DND-41 (cell line): ENCODE results near the gene ZNF334.

Experiments
- ATAC-seq: fragments of 200-7000 bp; cut with Tn5 transposase; 3 replicates; pipeline ENCODE4 v1.9.1; 2021; ENCODE audit warnings: low read depth; ENCODE audit not compliant: insufficient read depth
- DNase-seq: peaks from one replicate; pipeline ENCODE4 v3.0.0-alpha.2; 2020
- H2AFZ ChIP-seq: 2 replicates; pipeline ENCODE4 v1.6.0; 2012; ENCODE audit warnings: low read depth, low read length
- H3K27ac ChIP-seq: 2 replicates; pipeline ENCODE4 v1.5.1; 2012; ENCODE audit warnings: low read length, inconsistent platforms
- H3K27me3 ChIP-seq: fragments of 200-600 bp; sonication (generic); 2 replicates; pipeline ENCODE4 v1.6.0; 2012; ENCODE audit warnings: low read length, mild to moderate bottlenecking, inconsistent platforms; ENCODE audit not compliant: insufficient read depth, poor library complexity
- H3K36me3 ChIP-seq: 2 replicates; pipeline ENCODE4 v1.5.1; 2012; ENCODE audit warnings: low read length, inconsistent platforms; ENCODE audit not compliant: insufficient read depth
- H3K4me1 ChIP-seq: 2 replicates; pipeline ENCODE4 v1.5.1; 2012; ENCODE audit warnings: mild to moderate bottlenecking, low read length; ENCODE audit not compliant: insufficient read depth
- H3K4me2 ChIP-seq: 2 replicates; pipeline ENCODE4 v1.6.0; 2012; ENCODE audit warnings: mild to moderate bottlenecking, moderate library complexity, low read length, inconsistent platforms; ENCODE audit not compliant: insufficient read depth
- H3K4me3 ChIP-seq, 2 experiments: fragments of 200-600 bp in 1 of 2; shearing (Covaris generic) in 1 of 2; 2 replicates each; pipeline ENCODE4 v1.5.1; 2012 to 2016; ENCODE audit warnings: inconsistent platforms in 2 of 2, low read length in 2 of 2, mild to moderate bottlenecking in 2 of 2, low read depth in 1 of 2, moderate library complexity in 1 of 2
- H3K79me2 ChIP-seq: 2 replicates; pipeline ENCODE4 v1.6.0; 2012; ENCODE audit warnings: low read length, inconsistent platforms; ENCODE audit not compliant: insufficient read depth
- H3K9ac ChIP-seq: 2 replicates; pipeline ENCODE4 v1.6.0; 2012; ENCODE audit warnings: low read depth, mild to moderate bottlenecking, inconsistent platforms, low read length, moderate library complexity
- H3K9me3 ChIP-seq: 2 replicates; pipeline ENCODE4 v1.5.1; 2012; ENCODE audit warnings: low read length, moderate library complexity, mild to moderate bottlenecking, inconsistent platforms; ENCODE audit not compliant: insufficient read depth, severe bottlenecking
- H4K20me1 ChIP-seq: 2 replicates; pipeline ENCODE4 v1.6.0; 2012; ENCODE audit warnings: low read length; ENCODE audit not compliant: insufficient read depth
- EZH2 ChIP-seq: IDR thresholded peaks from 3 replicates; pipeline ENCODE4 v1.6.1; 2012; ENCODE audit warnings: borderline replicate concordance, low read depth, mild to moderate bottlenecking, moderate library complexity, low read length, inconsistent platforms; ENCODE audit not compliant: severe bottlenecking
- TF ChIP-seq, protein P1 (sequence below): IDR thresholded peaks from 2 replicates; pipeline ENCODE4 v1.5.1; 2012; ENCODE audit warnings: borderline replicate concordance, low read length, moderate library complexity, mild to moderate bottlenecking; ENCODE audit not compliant: poor library complexity, severe bottlenecking; ENCODE audit errors: extremely low read depth

The ZNF334 gene

DNA sequence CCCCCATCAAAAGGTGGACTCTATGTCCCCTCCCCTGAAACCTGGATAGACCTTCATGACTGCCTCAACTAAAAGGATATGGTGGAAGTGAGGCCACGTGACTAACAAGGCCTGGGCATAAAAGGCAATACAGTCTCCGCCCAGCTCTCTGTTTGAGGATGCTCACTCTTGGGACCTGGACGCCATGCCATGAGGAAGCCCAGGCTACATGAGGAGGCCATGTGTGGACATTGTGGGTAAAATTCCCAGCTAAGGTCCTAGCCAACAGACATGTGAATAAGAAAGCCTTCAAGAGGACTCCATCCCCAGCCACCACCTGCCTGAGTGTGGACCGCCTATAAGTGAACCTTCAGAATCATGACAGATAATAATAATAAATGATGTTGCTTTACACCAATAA is 7.2 kb upstream of the ZNF334 start:
- no peak for DNase-seq
- Histone ChIP-seq H3K27ac (no peak overlapping the region), H3K4me2 (no peak overlapping the region), H2AFZ (no peak overlapping the region), H3K27me3 (peaks cover 4% of the 10 kb centered on the region), H3K79me2 (no peaks in the 10 kb centered on the region), H3K4me3 (no peak overlapping the region), H3K9ac (no peak overlapping the region), H4K20me1 (no peaks in the 10 kb centered on the region), H3K4me1 (no peaks in the 10 kb centered on the region), H3K9me3 (no peaks in the 10 kb centered on the region), H3K36me3 (no peaks in the 10 kb centered on the region)
- TF ChIP-seq EZH2, result no peak
- TF ChIP-seq, protein P1, sequence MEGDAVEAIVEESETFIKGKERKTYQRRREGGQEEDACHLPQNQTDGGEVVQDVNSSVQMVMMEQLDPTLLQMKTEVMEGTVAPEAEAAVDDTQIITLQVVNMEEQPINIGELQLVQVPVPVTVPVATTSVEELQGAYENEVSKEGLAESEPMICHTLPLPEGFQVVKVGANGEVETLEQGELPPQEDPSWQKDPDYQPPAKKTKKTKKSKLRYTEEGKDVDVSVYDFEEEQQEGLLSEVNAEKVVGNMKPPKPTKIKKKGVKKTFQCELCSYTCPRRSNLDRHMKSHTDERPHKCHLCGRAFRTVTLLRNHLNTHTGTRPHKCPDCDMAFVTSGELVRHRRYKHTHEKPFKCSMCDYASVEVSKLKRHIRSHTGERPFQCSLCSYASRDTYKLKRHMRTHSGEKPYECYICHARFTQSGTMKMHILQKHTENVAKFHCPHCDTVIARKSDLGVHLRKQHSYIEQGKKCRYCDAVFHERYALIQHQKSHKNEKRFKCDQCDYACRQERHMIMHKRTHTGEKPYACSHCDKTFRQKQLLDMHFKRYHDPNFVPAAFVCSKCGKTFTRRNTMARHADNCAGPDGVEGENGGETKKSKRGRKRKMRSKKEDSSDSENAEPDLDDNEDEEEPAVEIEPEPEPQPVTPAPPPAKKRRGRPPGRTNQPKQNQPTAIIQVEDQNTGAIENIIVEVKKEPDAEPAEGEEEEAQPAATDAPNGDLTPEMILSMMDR, result no peak
- no peak for ATAC-seq

DNA sequence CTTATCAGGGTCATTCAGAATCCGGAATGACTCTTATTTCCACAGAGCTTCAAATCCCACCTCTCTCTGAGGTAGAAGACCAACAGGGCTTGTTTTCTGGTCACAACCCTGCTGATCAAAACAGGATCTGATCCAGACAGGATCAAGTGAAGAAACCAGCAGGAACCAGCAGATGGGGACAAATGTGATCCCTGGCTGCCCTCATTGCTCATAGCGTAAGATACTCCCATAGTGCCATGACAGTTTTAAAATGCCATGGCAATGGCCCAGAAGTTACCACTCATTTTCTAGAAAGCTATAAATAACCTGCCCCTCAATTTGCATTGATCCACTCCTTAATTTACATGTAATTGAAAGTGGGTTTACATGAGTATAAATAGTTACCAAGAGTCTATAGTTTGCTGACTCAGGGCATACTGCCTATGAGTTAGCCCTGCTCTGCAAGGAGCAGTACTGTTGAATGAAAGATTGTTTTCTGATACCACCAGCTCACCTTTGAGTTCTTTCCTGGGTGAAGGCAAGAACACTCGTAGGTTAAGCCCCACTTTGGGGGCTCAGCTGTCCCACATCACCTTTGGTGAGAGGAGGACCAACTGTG is 6.2 kb upstream of the ZNF334 start:
- no peak for ATAC-seq
- no peak overlapping the region for H3K4me2 ChIP-seq

DNA sequence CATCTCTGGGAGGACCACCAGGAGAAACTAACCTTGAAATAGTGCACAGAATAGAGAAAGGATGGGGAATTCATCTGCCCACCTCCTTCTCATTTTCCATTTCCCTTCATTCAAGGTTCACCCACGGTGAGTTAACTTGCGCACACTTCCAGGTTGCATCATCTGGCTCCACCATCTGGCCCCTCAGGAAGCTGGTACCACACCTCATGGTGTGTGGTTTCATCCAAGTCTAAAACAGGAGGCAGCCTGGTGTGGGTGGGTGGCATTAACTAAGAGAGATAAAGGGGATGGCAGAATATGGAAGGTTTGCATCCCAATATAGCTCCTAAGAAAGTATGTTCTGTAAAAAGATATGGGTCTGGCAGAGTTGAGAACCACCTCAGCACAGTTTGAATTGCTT is 3.8 kb downstream of the ZNF334 start:
- H3K9me3 ChIP-seq, result no peaks in the 10 kb centered on the region
- peaks cover 10% of the 10 kb centered on the region for H3K27me3 ChIP-seq
- H3K79me2 ChIP-seq, result no peaks in the 10 kb centered on the region
- H3K9ac ChIP-seq, result no peak overlapping the region
- H3K4me3 ChIP-seq, result no peak overlapping the region
- no peak for ATAC-seq
- H3K36me3 ChIP-seq, result no peaks in the 10 kb centered on the region
- TF ChIP-seq EZH2, result no peak
- TF ChIP-seq, protein P1, result no peak
- no peak for DNase-seq
- H3K27ac ChIP-seq, result no peak overlapping the region
- no peak overlapping the region for H2AFZ ChIP-seq
- no peak overlapping the region for H3K4me2 ChIP-seq
- H3K4me1 ChIP-seq, result no peaks in the 10 kb centered on the region
- H4K20me1 ChIP-seq, result no peaks in the 10 kb centered on the region

More for the DNA sequence above, 6.2 kb upstream of the ZNF334 start:
- Histone ChIP-seq H3K27ac (no peak overlapping the region), H3K36me3 (no peaks in the 10 kb centered on the region), H3K27me3 (peaks cover 4% of the 10 kb centered on the region), H4K20me1 (no peaks in the 10 kb centered on the region), H3K4me3 (no peak overlapping the region), H3K9me3 (no peaks in the 10 kb centered on the region), H3K79me2 (no peaks in the 10 kb centered on the region), H3K9ac (no peak overlapping the region), H2AFZ (no peak overlapping the region), H3K4me1 (no peaks in the 10 kb centered on the region)
- TF ChIP-seq EZH2, result no peak
- TF ChIP-seq, protein P1, result no peak
- DNase-seq, result no peak
